ENCODE results near the gene AOPEP.

The AOPEP gene

GRCh38 chr9:94993160-94993820 lies 266.8 kb downstream of the AOPEP start:
- DNase-seq (ENCODE audit: low read depth, low spot score): no peak

DNA sequence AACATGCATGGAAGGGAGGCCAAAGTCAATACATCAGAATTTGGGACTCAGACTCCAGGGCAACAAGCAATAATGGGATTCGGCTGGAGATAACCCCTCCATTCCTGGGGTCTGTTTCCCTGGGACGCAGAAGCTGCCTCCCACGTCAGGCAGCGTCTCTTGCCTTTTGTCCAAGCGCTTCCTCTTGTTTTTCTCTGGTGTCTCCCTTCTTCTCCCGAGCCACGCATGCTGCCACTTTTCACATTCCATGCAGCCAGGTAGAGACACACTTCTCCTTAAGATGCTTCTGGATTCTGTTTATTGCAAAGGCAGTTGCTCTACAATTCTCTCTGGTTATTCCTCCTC lies 267.3 kb downstream of the AOPEP start:
- DNase-seq (ENCODE audit: low read depth, low spot score): no peak

- no peak for DNase-seq (ENCODE audit: low read depth, low spot score)
Measured at GRCh38 chr9:94995048-94995693, 268.7 kb downstream of the AOPEP start.

DNA sequence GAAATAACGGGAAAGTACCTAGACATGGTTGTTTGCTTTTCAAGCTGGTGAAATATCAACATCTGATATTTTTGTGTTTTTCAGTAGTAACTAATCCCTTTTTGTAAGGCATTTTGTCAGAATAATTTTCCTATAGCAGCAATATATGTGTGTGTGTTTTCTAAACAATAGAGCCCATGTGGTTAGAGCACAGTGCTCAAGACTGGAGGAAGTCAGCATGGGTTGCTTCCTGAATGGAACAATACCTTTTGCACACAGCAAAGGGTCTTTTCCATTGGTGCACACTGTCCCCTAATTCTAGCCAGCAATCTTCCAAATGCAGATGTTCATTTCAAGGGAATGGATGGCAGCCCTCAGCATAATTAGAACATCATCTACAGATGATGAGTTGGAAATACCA lies 270.1 kb downstream of the AOPEP start:
- DNase-seq (ENCODE audit: low read depth, low spot score): no peak

GRCh38 chr9:94997727-94998126 lies 271.2 kb downstream of the AOPEP start:
- DNase-seq (ENCODE audit: low read depth, low spot score): no peak

DNA sequence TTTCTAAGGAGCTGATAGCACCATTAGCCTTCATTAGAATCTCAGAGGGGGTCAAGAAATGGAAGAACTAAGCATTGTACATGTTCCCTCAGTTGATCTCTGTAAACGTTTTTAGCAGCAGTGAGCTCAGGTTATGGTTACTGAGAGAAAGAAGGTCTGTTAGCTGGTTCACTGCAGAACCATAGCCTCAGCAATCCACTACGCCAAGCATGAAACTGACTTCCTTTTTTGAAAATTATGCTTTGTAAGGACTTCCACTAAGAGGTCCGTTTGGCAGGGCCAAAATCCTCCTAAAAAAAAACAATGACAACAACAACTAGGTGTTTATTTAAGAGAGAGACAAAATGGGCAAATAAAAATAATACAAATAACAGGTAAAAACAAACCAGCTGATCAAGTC lies 273.3 kb downstream of the AOPEP start:
- DNase-seq (ENCODE audit: low read depth, low spot score): no peak

GRCh38 chr9:95000821-95001220 lies 274.3 kb downstream of the AOPEP start:
- no peak for DNase-seq (ENCODE audit: low read depth, low spot score)

DNA sequence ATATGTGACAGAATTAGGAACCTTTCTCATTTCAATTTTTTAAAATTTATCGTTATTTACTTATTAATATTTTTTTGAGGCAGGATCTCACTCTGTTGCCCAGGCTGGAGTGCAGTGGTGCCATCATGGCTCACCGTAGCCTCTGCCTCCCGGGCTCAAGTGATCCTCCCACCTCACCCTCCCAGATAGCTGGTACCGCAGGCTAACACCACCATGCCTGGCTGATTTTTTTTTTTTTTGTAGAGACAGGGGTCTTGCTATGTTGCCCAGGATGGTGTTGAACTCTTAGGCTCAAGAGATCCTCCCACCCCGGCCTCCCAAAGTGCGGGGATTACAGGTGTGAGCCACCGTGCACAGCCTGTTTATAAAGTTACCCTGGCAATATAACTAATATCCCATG lies 275.2 kb downstream of the AOPEP start:
- no peak for DNase-seq (ENCODE audit: low read depth, low spot score)

DNA sequence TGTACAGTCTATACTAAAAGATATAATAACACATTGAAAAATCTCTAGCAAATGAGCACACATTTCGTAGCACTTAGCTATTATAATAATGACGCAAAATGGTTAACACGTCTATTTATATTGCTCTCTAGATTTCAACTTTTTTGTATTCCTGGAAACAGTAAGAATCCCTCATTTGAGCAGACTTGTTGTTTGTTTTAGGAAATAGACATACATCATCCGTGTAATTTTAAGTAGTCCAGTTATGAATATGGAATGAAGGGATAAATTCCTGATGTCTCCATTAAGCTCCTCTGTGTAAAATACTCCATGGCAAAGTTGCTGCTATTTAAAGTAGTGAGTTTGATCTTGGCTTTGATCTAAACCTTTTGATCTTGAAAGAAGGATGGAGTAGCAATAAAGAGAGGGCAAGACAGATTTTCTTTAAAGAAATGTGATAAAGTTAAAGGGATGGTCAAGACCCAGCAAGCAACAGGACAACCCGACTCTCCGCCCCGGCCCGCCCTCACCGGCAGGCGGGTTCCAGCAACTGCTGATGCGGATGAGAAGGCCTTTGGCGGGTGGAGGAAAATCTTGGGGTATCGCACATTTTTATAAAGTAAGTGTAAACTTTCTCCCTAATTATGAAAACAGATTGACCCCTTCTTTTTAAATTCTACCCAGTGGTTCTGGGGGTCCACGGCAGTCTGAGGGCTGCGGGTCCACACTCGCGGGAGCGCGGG lies 277.4 kb downstream of the AOPEP start:
- no peak for DNase-seq (ENCODE audit: low read depth, low spot score)

GRCh38 chr9:95004411-95005277 lies 278.1 kb downstream of the AOPEP start:
- no peak for DNase-seq (ENCODE audit: low read depth, low spot score)

- no peak for DNase-seq (ENCODE audit: low read depth, low spot score)
Measured at GRCh38 chr9:95005278-95006143, 279.0 kb downstream of the AOPEP start.

DNA sequence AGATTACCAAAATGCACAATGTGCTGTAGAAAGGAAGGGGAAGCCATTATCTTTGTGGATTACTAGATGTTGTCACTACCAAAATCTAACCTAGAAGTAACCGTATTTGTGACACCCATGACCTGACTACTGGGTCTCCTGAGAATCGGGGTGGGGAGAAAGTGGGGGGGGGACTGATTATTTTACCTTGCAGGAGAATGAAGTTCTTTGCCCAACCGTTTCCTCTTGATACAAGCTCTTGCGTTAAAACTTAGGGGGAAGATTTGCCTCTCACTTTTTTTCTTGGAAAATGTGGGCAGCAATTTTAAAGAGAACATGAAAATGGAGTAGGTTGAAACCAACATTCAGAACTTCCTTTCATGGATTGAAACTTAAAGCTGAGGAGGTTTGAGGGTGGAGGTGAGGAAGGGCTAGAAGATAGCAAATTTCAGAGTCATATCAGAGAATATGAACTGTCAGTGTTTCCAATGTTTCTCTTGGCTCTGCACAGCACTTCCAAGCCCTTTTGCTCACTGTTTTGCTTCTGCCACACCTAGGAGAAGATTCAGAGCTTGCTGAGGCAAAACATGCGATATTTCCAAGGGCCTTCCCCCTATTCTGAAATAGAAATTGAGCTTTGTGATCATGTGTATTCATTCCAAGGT lies 280.8 kb downstream of the AOPEP start:
- no peak for DNase-seq (ENCODE audit: low read depth, low spot score)

GRCh38 chr9:95008151-95008771 lies 281.8 kb downstream of the AOPEP start:
- peak; percentile 76 for DNase-seq (ENCODE audit: low read depth, low spot score)

GRCh38 chr9:95009459-95009858 lies 283.0 kb downstream of the AOPEP start:
- DNase-seq (ENCODE audit: low read depth, low spot score): no peak

DNA sequence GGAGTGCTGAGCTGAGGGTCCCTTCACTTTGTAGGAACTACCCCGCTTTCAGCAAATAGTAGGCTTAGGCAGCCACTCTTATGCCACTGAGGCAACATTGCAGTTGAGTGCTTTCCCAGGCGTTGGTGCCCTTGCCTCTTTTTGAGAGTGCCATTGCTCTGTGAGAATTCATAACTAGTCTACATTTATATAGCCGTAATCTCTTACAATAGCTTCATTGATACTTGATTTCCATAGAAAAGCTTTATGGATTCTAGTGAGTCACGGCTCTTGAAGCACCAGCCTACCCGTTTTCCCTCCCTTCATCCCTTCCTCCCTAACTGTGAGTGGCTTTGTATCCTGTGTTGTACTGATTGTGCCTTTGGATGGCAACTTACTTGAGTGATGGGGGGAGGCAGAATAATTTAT lies 283.9 kb downstream of the AOPEP start:
- DNase-seq (ENCODE audit: low read depth, low spot score): no peak

GRCh38 chr9:95012035-95012708 lies 285.7 kb downstream of the AOPEP start:
- no peak for DNase-seq (ENCODE audit: low read depth, low spot score)

GRCh38 chr9:95012902-95013301 lies 286.4 kb downstream of the AOPEP start:
- no peak for DNase-seq (ENCODE audit: low read depth, low spot score)

GRCh38 chr9:95014917-95015316 lies 288.4 kb downstream of the AOPEP start:
- DNase-seq (ENCODE audit: low read depth, low spot score): no peak

DNA sequence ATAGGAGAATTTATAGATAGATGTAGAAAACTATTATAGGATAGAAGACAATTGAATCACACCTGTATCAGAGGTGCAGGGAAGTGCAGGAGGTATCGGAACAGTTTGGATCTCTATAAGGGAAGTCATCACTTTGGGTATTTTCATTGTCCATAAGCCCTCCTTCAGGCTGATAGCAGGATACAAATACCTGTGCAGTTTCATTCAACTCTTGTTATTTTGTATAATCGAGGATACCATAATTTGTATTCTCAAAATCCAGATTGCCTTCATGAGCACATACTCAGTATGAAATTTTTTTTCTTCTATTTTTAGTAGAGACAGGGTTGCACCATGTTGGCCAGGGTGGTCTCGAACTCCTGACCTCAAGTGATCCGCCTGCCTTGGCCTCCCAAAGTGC lies 289.1 kb downstream of the AOPEP start:
- no peak for DNase-seq (ENCODE audit: low read depth, low spot score)

- DNase-seq (ENCODE audit: low read depth, low spot score): no peak
Measured at GRCh38 chr9:95017062-95017461, 290.6 kb downstream of the AOPEP start.

Measured in brain pericyte (primary cell).